PC-9 (cell line): ENCODE results near the gene GRK4.

Source experiments
- CTCF ChIP-seq: fragments of 200-600 bp; sonication (generic); conservative IDR thresholded peaks from 2 replicates; pipeline ENCODE4 v1.6.1; 2017; ENCODE audit warnings: mixed run types, antibody characterized with exemption, mild to moderate bottlenecking, moderate library complexity
- EZH2 ChIP-seq: fragments of 200-600 bp; sonication (generic); IDR thresholded peaks from 2 replicates; pipeline ENCODE4 v1.8.0; 2017; ENCODE audit warnings: antibody characterized with exemption, low read depth

GRCh38 chr4:3067473-3068001, 104.2 kb downstream of the GRK4 start:
- no peak for TF ChIP-seq CTCF
- TF ChIP-seq EZH2: no peak
